Tibial artery (tissue), 4 donors: ENCODE results near the gene NUMA1.

Source experiments
- DNase-seq, 2 donors: peaks; one replicate each; pipeline ENCODE4 v3.0.0-alpha.2; 2019
- H3K27ac ChIP-seq, 2 donors: fragments of 200-600 bp; sonication (generic) in 1 of 2; 1 replicate in 1 of 2; 2 replicates in 1 of 2; pipeline ENCODE4 v1.5.1; 2018 to 2019; ENCODE audit warnings: mild to moderate bottlenecking in 1 of 2
- H3K27me3 ChIP-seq, 2 donors: fragments of 200-600 bp; sonication (generic) in 1 of 2; one replicate each; pipeline versions ENCODE4 v1.5.1 to v1.6.0; 2016 to 2019
- H3K36me3 ChIP-seq, 3 donors: fragments of 200-600 bp; sonication (generic) in 2 of 3; one replicate each; pipeline ENCODE4 v1.5.1; 2016 to 2019; ENCODE audit warnings: mild to moderate bottlenecking in 2 of 3
- H3K4me1 ChIP-seq, 4 donors: fragments of 200-600 bp; sonication (generic) in 2 of 4; 1 replicate in 3 of 4; 2 replicates in 1 of 4; pipeline ENCODE4 v1.5.1; 2016 to 2019
- H3K4me3 ChIP-seq, 2 donors: fragments of 200-600 bp; sonication (generic) in 1 of 2; 1 replicate in 1 of 2; 2 replicates in 1 of 2; pipeline ENCODE4 v1.5.1; 2018 to 2019; ENCODE audit warnings: mild to moderate bottlenecking in 2 of 2
- H3K9me3 ChIP-seq, 3 donors: fragments of 200-600 bp; sonication (generic) in 1 of 3; one replicate each; pipeline ENCODE4 v1.5.1; 2016 to 2019
- CTCF ChIP-seq, 2 experiments: fragments of 200-600 bp in 1 of 2; fragments of 450-650 bp in 1 of 2; IDR thresholded peaks; one replicate each; pipeline ENCODE4 v1.5.1; 2017 to 2019; ENCODE audit warnings: antibody characterized with exemption in 2 of 2, mild to moderate bottlenecking in 1 of 2, moderate library complexity in 1 of 2
- intact Hi-C: fragments of 100-400 bp; cut with DNase I; formaldehyde crosslinking; loops from one replicate; pipeline ENCODE4 v1.15.0; 2023; ENCODE audit warnings: low total_unique reads

NUMA1 gene

GRCh38 chr11:72079819-72080325, 470 bp downstream of the NUMA1 start:
- Histone ChIP-seq H3K4me3 (peak overlapping the region; percentile 64 to 94), H3K36me3 (peaks cover 0 to 12% (median 6%) of the 10 kb centered on the region in 3 donors), H3K4me1 (peaks cover 0 to 24% (median 14%) of the 10 kb centered on the region in 4 donors), H3K27me3 (no peaks in the 10 kb centered on the region), H3K9me3 (no peaks in the 10 kb centered on the region), H3K27ac (peak overlapping the region; percentile 86 to 97)
- DNase-seq = no peak
- TF ChIP-seq CTCF (IDR thresholded peaks at IDR 0.05) = no peak
- intact Hi-C loops = loop anchor here (2.0 kb wide), 1 partner anchor 39 kb away; no protein-coding TSS in a partner anchor

DNA sequence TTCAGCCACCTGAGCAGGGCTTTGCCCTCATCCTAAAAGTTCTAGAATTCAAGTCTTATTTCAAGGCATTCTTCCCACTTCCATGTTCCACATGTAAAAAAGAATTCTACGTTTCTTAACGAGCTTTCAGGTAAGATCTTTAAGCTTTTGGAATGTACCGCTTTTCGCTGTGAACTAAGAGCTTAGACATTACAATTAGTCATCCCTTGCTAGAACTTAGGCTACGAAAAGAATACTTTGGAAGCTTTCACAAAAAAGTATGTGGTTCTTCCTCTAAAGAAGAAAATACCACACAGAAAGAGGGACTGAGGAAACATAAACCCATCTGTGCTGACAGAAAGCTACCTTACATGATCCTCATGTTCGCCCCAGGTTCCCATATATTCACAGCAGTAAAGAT, 1.9 kb downstream of the NUMA1 start:
- peak overlapping the region; percentile 86 to 97 for H3K27ac ChIP-seq
- H3K27me3 ChIP-seq = no peaks in the 10 kb centered on the region
- TF ChIP-seq CTCF (IDR thresholded peaks at IDR 0.05) = no peak
- peak overlapping the region in 1 of 2 donors; percentile 94 for H3K4me3 ChIP-seq
- no peaks in the 10 kb centered on the region for H3K9me3 ChIP-seq
- peaks cover 0 to 24% (median 14%) of the 10 kb centered on the region in 4 donors for H3K4me1 ChIP-seq
- peaks cover 0 to 12% (median 6%) of the 10 kb centered on the region in 3 donors for H3K36me3 ChIP-seq
- intact Hi-C loops = no loop called here
- no peak for DNase-seq

DNA sequence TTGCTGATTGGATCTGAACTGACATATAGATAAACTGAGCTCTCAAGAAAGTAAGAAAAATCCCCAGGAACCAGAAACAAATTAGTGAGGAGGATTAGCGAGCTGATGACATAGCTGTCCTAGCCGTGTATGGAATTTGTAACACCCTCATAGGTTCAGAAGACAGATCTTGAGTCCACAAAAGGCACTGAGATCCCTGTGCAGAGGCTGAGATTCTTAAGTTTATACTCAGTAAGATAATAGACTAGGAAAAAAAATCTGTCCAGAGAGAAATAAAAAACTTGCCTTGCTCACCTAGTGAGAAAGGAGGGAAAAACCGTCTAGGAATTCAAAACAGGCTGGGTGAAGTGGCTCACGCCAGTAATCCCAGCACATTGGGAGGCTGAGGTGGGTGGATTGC, 4.6 kb downstream of the NUMA1 start:
- no peak for DNase-seq
- intact Hi-C loops = no loop called here
- Histone ChIP-seq H3K36me3 (peaks cover 0 to 12% (median 6%) of the 10 kb centered on the region in 3 donors), H3K4me1 (peaks cover 0 to 33% (median 14%) of the 10 kb centered on the region in 4 donors), H3K27ac (no peak overlapping the region), H3K9me3 (no peaks in the 10 kb centered on the region), H3K4me3 (no peak overlapping the region), H3K27me3 (no peaks in the 10 kb centered on the region)
- TF ChIP-seq CTCF (IDR thresholded peaks at IDR 0.05) = no peak

- peaks cover 0 to 39% (median 20%) of the 10 kb centered on the region in 4 donors for H3K4me1 ChIP-seq
- no peak overlapping the region for H3K4me3 ChIP-seq
- H3K9me3 ChIP-seq = no peaks in the 10 kb centered on the region
- no peak overlapping the region for H3K27ac ChIP-seq
- intact Hi-C loops = no loop called here
- H3K36me3 ChIP-seq = peaks cover 0 to 12% (median 6%) of the 10 kb centered on the region in 3 donors
- DNase-seq = peak in 1 of 2 donors; percentile 33
- TF ChIP-seq CTCF (IDR thresholded peaks at IDR 0.05) = no peak
- H3K27me3 ChIP-seq = no peaks in the 10 kb centered on the region
Observed at GRCh38 chr11:72075109-72075508, 5.2 kb downstream of the NUMA1 start.

GRCh38 chr11:72072348-72072747, 8.0 kb downstream of the NUMA1 start:
- no peak overlapping the region for H3K27ac ChIP-seq
- intact Hi-C loops = no loop called here
- TF ChIP-seq CTCF (IDR thresholded peaks at IDR 0.05) = no peak
- peaks cover 0 to 49% (median 36%) of the 10 kb centered on the region in 4 donors for H3K4me1 ChIP-seq
- no peak for DNase-seq
- no peaks in the 10 kb centered on the region for H3K27me3 ChIP-seq
- H3K36me3 ChIP-seq = peaks cover 5 to 12% (median 6%) of the 10 kb centered on the region in 3 donors
- H3K9me3 ChIP-seq = no peaks in the 10 kb centered on the region
- H3K4me3 ChIP-seq = no peak overlapping the region
